ENCODE data around the gene ZDHHC6.
"Not testable (repeated sequence)": the region's sequence is repeated elsewhere in the genome, so short reads cannot be mapped to it uniquely, and the experiment has no call there.

The ZDHHC6 gene

GRCh38 chr10:112446855-112447619, at the start of gene ZDHHC6, which contains the start of gene VTI1A:
ZDHHC6 (minus strand) TSS chr10:112446914; CDS start chr10:112445436, 1,478 bp downstream.
VTI1A (plus strand) TSS chr10:112447215; CDS start chr10:112447374, 159 bp downstream.
- ATAC-seq (peak; percentile 98), DNase-seq (peak; percentile 85)
- H3K4me1 Mint-ChIP-seq, result peaks cover 63% of the 10 kb centered on the region
- no peaks in the 10 kb centered on the region for H3K27me3 Mint-ChIP-seq
- H3K9me3 Mint-ChIP-seq, result no peaks in the 10 kb centered on the region
- H3K27ac Mint-ChIP-seq, result peak within 1 kb of the TSS; percentile 95
- peak within 1 kb of the TSS; percentile 95 for H3K4me3 Mint-ChIP-seq
- H3K36me3 Mint-ChIP-seq (ENCODE audit: low read depth), result peaks cover 44% of the 10 kb centered on the region

GRCh38 chr10:112492736-112493135, 46.0 kb upstream of the ZDHHC6 start:
- Mint-ChIP-seq H3K27me3 (no peaks in the 10 kb centered on the region), H3K36me3 (ENCODE audit: low read depth) (peaks cover 3% of the 10 kb centered on the region), H3K27ac (no peak overlapping the region), H3K9me3 (no peaks in the 10 kb centered on the region), H3K4me3 (no peak overlapping the region), H3K4me1 (peaks cover 20% of the 10 kb centered on the region)
- no peak for DNase-seq
- ATAC-seq, result no peak

GRCh38 chr10:112491144-112491543, 44.4 kb upstream of the ZDHHC6 start:
- Mint-ChIP-seq H3K27ac (no peak overlapping the region), H3K36me3 (ENCODE audit: low read depth) (peaks cover 3% of the 10 kb centered on the region), H3K4me3 (no peak overlapping the region), H3K27me3 (no peaks in the 10 kb centered on the region), H3K9me3 (no peaks in the 10 kb centered on the region), H3K4me1 (peaks cover 10% of the 10 kb centered on the region)
- no peak for DNase-seq
- peak; percentile 49 for ATAC-seq

GRCh38 chr10:112490545-112490944, 43.8 kb upstream of the ZDHHC6 start:
- Mint-ChIP-seq H3K4me1 (peaks cover 10% of the 10 kb centered on the region), H3K4me3 (no peak overlapping the region), H3K36me3 (ENCODE audit: low read depth) (peaks cover 3% of the 10 kb centered on the region), H3K27me3 (no peaks in the 10 kb centered on the region), H3K9me3 (no peaks in the 10 kb centered on the region), H3K27ac (no peak overlapping the region)
- no peak for DNase-seq
- no peak for ATAC-seq

- no peak for ATAC-seq
- peaks cover 10% of the 10 kb centered on the region for H3K4me1 Mint-ChIP-seq
- peaks cover 15% of the 10 kb centered on the region for H3K36me3 Mint-ChIP-seq (ENCODE audit: low read depth)
Measured at GRCh38 chr10:112487964-112488363, 41.2 kb upstream of the ZDHHC6 start.

GRCh38 chr10:112484399-112484798, 37.7 kb upstream of the ZDHHC6 start:
- no peaks in the 10 kb centered on the region for H3K27me3 Mint-ChIP-seq
- H3K4me3 Mint-ChIP-seq, result no peak overlapping the region
- peaks cover 15% of the 10 kb centered on the region for H3K36me3 Mint-ChIP-seq (ENCODE audit: low read depth)
- no peak for DNase-seq
- no peaks in the 10 kb centered on the region for H3K9me3 Mint-ChIP-seq
- no peak for ATAC-seq
- no peak overlapping the region for H3K27ac Mint-ChIP-seq
- H3K4me1 Mint-ChIP-seq, result peaks cover 2% of the 10 kb centered on the region

More at GRCh38 chr10:112487964-112488363, 41.2 kb upstream of the ZDHHC6 start:
- Mint-ChIP-seq H3K27me3 (no peaks in the 10 kb centered on the region), H3K9me3 (no peaks in the 10 kb centered on the region), H3K4me3 (no peak overlapping the region), H3K27ac (no peak overlapping the region)
- DNase-seq, result no peak

GRCh38 chr10:112481602-112482001, 34.9 kb upstream of the ZDHHC6 start:
- no peaks in the 10 kb centered on the region for H3K9me3 Mint-ChIP-seq
- DNase-seq (no peak), ATAC-seq (no peak)
- H3K4me3 Mint-ChIP-seq, result no peak overlapping the region
- H3K27me3 Mint-ChIP-seq, result no peaks in the 10 kb centered on the region
- peaks cover 14% of the 10 kb centered on the region for H3K36me3 Mint-ChIP-seq (ENCODE audit: low read depth)
- H3K27ac Mint-ChIP-seq, result no peak overlapping the region
- H3K4me1 Mint-ChIP-seq, result peaks cover 2% of the 10 kb centered on the region

- Mint-ChIP-seq H3K9me3 (no peaks in the 10 kb centered on the region), H3K4me1 (peaks cover 18% of the 10 kb centered on the region), H3K36me3 (ENCODE audit: low read depth) (peaks cover 11% of the 10 kb centered on the region), H3K27me3 (no peaks in the 10 kb centered on the region), H3K27ac (no peak overlapping the region), H3K4me3 (no peak overlapping the region)
- DNase-seq, result no peak
- no peak for ATAC-seq
Measured at GRCh38 chr10:112475575-112476218, 29.0 kb upstream of the ZDHHC6 start.

- Mint-ChIP-seq H3K9me3 (no peaks in the 10 kb centered on the region), H3K27me3 (no peaks in the 10 kb centered on the region), H3K4me1 (peaks cover 16% of the 10 kb centered on the region), H3K27ac (peak overlapping the region; percentile 53), H3K36me3 (ENCODE audit: low read depth) (peaks cover 13% of the 10 kb centered on the region), H3K4me3 (no peak overlapping the region)
- DNase-seq, result no peak
- ATAC-seq, result peak; percentile 52
Measured at GRCh38 chr10:112471878-112472487, 25.3 kb upstream of the ZDHHC6 start.

- no peak for DNase-seq
- Mint-ChIP-seq H3K4me1 (peaks cover 25% of the 10 kb centered on the region), H3K4me3 (no peak overlapping the region), H3K27me3 (no peaks in the 10 kb centered on the region), H3K9me3 (peaks cover 5% of the 10 kb centered on the region), H3K36me3 (ENCODE audit: low read depth) (peaks cover 39% of the 10 kb centered on the region), H3K27ac (no peak overlapping the region)
- ATAC-seq, result no peak
Measured at GRCh38 chr10:112467541-112468075, 20.9 kb upstream of the ZDHHC6 start.

- Mint-ChIP-seq H3K9me3 (peaks cover 5% of the 10 kb centered on the region), H3K36me3 (ENCODE audit: low read depth) (peaks cover 38% of the 10 kb centered on the region), H3K4me3 (no peak overlapping the region), H3K27ac (no peak overlapping the region), H3K4me1 (peaks cover 25% of the 10 kb centered on the region), H3K27me3 (no peaks in the 10 kb centered on the region)
- ATAC-seq (no peak), DNase-seq (no peak)
Measured at GRCh38 chr10:112466802-112467201, 20.1 kb upstream of the ZDHHC6 start.

GRCh38 chr10:112465299-112465883, 18.7 kb upstream of the ZDHHC6 start:
- Mint-ChIP-seq H3K36me3 (ENCODE audit: low read depth) (peaks cover 40% of the 10 kb centered on the region), H3K27me3 (no peaks in the 10 kb centered on the region), H3K27ac (peak overlapping the region; percentile 60), H3K4me1 (peaks cover 29% of the 10 kb centered on the region), H3K9me3 (peaks cover 5% of the 10 kb centered on the region), H3K4me3 (no peak overlapping the region)
- ATAC-seq, result peak; percentile 58
- DNase-seq, result no peak

- Mint-ChIP-seq H3K4me1 (peaks cover 32% of the 10 kb centered on the region), H3K36me3 (ENCODE audit: low read depth) (peaks cover 38% of the 10 kb centered on the region)
- H3K4me3 Mint-ChIP-seq, H3K27me3 Mint-ChIP-seq, ATAC-seq, H3K9me3 Mint-ChIP-seq, H3K27ac Mint-ChIP-seq, DNase-seq: not testable (repeated sequence)
Measured at GRCh38 chr10:112464074-112464473, 17.4 kb upstream of the ZDHHC6 start.

Measured in activated naive CD8-positive, alpha-beta T cell treated with anti-CD3 and anti-CD28 coated beads, Interleukin-2, amount 50 U/mL, for 24 hours (primary cell).